Measurements from ENCODE around the gene ALDH5A1.

ALDH5A1 gene

GRCh38 chr6:24569811-24570210 lies 75.0 kb downstream of the ALDH5A1 start:
- no peak for DNase-seq (ENCODE audit: extremely low read depth, low read depth)
- H3K4me3 ChIP-seq (replicated peaks; ENCODE audit: low read depth, low read length) = no peak overlapping the region
- no peak for TF ChIP-seq CTCF (IDR thresholded peaks at IDR 0.05; ENCODE audit: low read depth, low read length, missing control alignments)

GRCh38 chr6:24571361-24571760 lies 76.6 kb downstream of the ALDH5A1 start:
- TF ChIP-seq CTCF (IDR thresholded peaks at IDR 0.05; ENCODE audit: low read depth, low read length, missing control alignments) = no peak
- DNase-seq (ENCODE audit: extremely low read depth, low read depth) = no peak
- H3K4me3 ChIP-seq (replicated peaks; ENCODE audit: low read depth, low read length) = no peak overlapping the region

GRCh38 chr6:24574809-24575208 lies 80.0 kb downstream of the ALDH5A1 start:
- no peak for TF ChIP-seq CTCF (IDR thresholded peaks at IDR 0.05; ENCODE audit: low read depth, low read length, missing control alignments)
- no peak overlapping the region for H3K4me3 ChIP-seq (replicated peaks; ENCODE audit: low read depth, low read length)
- DNase-seq (ENCODE audit: extremely low read depth, low read depth) = no peak

GRCh38 chr6:24576447-24576846 lies 81.7 kb downstream of the ALDH5A1 start:
- no peak for TF ChIP-seq CTCF (IDR thresholded peaks at IDR 0.05; ENCODE audit: low read depth, low read length, missing control alignments)
- DNase-seq (ENCODE audit: extremely low read depth, low read depth) = no peak
- H3K4me3 ChIP-seq (replicated peaks; ENCODE audit: low read depth, low read length) = no peak overlapping the region

GRCh38 chr6:24581084-24581669 lies 86.4 kb downstream of the ALDH5A1 start:
- peak; percentile 33 for DNase-seq (ENCODE audit: extremely low read depth, low read depth)
- H3K4me3 ChIP-seq (replicated peaks; ENCODE audit: low read depth, low read length) = no peak overlapping the region
- peak; percentile 91 for TF ChIP-seq CTCF (IDR thresholded peaks at IDR 0.05; ENCODE audit: low read depth, low read length, missing control alignments)

- H3K4me3 ChIP-seq (replicated peaks; ENCODE audit: low read depth, low read length) = no peak overlapping the region
- TF ChIP-seq CTCF (IDR thresholded peaks at IDR 0.05; ENCODE audit: low read depth, low read length, missing control alignments) = peak; percentile 75
- peak; percentile 15 for DNase-seq (ENCODE audit: extremely low read depth, low read depth)
Observed at GRCh38 chr6:24583463-24584381, 89.0 kb downstream of the ALDH5A1 start.
